Mucosa of gallbladder (tissue), 1 donor: ENCODE data around the gene GPC6. TPM values are rescaled to one million over a fixed set of nuclear protein-coding genes. Genes with fewer than 3 reads are reported as not detected.

ENCODE experiments used
- DNase-seq: peaks from one replicate; pipeline ENCODE4 v3.0.0-alpha.2; 2020; ENCODE audit warnings: low spot score
- total RNA-seq: library from RNA; stranded (reverse); gene quantifications from one replicate; pipeline ENCODE4 v1.2.1, GENCODE V29; 2021
- donor health status: DM: no; HTN: no; CAD: no.

GPC6 gene
- total RNA-seq, 1 donor from 2014 or later: 24.0 TPM

DNA sequence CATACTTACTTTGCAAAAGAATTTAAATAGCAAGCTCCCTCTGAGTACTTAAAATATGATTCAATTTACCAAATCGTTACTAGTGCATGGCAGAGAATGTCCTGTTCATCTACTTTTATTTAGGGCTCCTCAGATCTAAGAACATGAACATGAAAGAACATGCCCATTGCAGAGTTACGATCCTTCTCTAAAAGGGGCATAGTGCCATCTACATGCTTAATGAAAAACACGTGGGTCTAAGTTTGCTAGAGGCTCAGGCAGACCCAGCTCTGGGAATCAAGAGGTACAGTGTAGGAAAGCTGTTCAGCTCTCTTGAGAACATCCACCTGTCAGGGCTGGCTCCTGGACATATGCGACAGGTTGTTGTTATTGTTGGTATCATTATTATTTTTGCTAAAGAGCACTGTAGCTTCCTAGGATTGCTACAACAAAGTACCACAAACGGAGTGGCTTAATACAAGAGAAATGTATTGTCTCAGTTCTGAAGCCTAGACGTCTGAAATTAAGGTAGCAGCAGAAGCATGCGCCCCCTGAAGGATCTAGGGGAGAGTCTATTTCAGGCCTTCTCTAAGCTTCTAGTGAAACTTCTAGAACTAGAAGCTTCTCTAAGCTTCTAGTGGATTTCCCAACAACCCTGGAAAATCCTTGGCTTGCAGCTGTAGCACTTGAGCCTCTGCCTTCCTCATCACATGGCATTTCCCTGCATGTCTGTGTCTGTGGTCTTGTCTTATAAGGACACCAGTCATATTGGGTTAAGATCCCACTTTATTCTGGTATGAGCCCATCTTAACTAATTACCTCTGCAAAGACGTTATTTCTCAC, 1119.0 kb downstream of the GPC6 start:
- no peak for DNase-seq

DNA sequence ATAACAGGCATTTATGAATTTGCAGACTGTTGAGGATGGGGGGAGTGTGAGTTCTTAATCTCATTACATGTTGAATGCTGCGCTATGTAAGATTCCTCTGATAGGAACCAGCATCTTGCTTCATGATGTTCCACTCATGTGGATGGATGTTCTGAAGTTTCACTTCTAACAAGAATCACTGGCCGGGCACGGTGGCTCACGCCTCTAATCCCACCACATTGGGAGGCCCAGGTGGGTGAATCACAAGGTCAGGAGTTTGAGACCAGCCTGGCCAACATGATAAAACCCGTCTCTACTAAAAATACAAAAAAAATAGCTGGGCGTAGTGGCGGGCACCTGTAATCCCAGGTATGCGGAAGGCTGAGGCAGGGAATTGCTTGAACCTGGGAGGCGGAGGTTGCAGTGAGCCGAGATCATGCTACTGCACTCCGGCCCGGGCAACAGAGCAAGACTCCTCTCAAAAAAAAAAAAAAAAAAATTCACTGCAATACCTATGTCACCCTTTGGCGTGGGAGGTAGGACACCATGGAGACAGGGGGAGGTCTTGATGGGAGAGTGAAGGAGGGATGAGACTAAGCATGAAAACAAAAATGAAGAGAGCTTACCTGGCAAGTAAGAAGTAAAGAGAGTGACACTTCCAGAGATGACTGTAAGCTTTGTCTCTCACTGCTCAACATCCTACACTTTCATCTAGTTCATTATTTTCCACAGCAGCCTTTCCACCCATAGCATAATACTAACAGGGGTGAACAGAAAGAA, 1119.8 kb downstream of the GPC6 start:
- no peak for DNase-seq

DNA sequence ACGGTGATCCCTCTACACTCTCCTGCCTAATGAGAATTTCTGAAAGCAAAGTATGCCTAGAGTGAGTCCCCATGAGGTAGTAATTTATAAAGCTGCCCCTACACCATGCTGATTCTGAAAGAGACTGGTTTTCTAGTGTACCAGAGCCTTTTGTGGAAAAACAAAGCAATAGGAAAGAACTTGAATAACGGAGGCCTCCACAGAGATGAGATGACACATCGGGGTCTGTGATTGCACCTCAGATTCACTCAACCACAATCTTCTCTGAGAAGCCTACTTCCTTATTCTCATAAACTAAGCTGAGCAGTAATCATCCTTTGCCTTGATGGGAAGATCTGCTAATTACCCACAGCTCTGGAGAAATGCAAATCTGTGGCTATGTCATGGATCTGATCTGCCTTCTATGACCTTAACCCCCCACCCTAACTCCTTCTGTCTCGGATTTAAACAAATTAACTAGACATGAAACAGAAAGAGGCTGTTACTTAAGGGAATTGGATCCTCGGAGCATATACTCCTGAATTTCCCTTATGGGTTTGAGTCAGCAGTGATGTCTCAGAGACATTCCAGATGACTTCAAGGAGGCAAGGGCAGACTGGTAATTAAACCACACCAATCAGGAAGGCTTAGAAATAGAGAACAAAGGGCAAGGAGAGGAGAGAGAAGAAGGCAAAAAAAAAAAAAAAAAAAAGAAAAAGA, 1124.8 kb downstream of the GPC6 start:
- no peak for DNase-seq

DNA sequence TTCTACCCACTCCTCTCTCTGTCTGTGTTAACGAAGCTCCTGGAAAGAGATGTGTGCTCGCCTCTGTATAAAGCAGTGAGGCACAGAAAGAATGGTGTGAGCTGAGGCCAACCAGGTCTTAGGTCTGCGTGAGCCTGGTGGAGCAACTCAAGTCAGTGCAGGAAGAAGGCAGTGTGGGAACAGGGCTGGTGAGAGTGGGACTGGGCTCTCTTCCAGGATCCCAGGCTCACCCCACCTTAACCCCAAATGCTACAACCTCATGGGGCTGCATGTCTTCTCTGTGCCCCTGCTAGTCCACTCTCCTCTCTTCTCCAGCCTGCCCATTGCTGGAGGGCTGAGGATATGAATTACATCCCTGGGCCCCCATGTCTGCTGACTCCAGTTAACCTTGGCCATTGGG, 1125.5 kb downstream of the GPC6 start:
- DNase-seq: no peak

DNA sequence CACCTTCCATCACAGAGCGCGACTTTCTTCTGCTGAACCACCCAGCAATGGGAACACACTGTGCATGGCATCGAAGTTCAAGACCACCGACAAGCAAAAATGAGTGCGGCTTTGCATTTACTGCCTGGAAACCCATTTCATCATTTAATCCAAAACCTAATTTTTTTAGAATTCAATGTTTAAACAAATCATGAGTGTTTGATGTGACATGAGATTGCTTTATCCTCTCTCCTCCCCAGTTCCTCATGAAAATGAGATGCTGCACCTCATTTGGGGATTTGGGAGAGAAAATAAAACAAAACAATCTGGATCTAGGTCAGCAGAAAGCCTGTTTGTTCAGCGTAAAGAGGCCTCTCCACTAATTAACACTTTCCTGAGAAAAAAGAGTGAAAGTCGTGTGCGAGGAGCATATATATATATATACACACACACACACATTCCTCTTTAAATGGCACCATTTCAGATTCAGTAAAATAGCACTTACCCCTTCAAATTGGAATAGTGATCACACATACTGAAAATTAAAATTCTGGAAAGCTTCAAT, 1126.6 kb downstream of the GPC6 start:
- no peak for DNase-seq

DNA sequence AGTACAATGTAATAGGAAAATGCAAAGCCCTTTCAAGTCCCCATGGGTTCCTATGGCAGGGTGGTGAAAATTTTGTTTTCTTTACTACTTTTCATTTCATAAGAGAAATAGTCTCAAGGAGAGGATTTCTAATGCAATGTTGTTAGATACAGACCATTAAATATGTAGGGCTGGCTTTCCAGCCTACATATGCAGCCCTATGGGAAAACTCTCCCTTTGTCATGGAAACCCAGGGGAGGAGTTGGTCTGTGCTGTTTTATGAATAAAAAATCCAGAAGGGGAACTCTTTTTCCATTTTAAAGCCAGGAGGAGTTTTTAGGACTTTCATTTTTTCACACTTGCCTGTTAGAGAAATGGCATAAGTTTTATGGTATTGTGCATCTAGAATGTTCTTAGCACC, 1133.3 kb downstream of the GPC6 start:
- DNase-seq: no peak

DNA sequence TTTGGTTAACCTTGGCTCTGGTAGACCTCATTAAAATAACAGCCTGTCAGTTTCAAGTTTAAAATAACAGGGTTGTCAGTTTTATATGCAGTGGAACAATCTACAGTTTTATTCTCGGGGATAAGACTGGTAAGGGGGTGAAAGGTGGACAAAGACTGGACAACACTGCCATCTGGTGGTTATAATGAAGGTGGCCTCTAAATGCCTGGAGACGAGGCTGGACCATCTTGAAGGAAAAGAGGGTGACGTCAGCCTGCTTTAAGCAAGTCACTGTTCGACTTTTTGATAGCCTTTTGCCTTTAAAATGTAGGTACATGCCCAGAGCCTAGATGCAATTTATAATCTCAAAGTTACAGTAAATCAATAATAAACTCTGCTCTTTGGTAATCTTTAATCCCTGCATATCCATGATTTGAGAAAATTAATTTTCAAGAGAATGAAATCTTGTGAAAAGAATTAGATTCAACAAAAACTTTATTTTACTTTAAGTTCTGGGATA, 1135.9 kb downstream of the GPC6 start:
- peak; percentile 86 for DNase-seq

DNA sequence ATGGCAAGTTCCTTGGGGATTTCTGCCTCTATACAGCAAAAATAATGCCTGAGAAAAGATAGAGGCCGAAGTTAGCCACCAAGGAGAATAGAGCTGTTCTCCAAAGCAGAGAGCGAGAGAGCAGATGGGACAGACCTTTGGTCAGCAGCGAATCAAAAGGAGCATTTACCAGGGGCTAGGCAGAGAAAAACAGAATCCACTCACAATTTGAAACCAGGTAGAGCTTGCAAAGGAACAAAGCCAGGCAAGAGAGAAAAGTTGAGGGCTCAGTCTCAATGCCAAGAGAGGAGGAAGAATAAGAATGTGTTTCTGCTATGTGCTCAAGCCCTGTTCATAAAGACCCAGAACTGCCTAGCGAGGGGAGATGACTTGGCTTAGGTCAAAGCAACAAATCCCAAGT, 1140.1 kb downstream of the GPC6 start:
- DNase-seq: no peak

DNA sequence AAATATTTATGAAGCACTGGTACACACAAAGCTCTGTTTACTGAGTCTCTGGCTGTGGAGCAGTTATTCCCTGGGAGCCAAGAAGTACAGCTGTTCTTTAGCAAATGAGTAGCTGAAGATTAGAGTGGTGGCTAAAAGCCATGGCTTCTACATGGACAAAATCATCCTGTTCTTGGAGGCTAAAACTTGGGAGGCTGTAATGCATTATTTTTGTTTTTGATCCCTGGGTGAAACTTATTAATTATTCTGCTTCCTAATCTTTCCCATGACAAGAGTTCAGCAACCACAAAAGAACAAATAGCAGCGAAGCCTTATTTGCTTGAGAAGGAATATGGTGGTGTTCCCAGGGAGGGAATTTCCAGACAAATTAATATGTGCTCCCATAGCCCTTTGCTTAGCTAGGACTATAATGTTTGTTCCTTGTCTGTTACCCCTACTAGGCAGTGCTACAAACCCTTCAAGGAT, 1143.4 kb downstream of the GPC6 start:
- DNase-seq: peak; percentile 42

DNA sequence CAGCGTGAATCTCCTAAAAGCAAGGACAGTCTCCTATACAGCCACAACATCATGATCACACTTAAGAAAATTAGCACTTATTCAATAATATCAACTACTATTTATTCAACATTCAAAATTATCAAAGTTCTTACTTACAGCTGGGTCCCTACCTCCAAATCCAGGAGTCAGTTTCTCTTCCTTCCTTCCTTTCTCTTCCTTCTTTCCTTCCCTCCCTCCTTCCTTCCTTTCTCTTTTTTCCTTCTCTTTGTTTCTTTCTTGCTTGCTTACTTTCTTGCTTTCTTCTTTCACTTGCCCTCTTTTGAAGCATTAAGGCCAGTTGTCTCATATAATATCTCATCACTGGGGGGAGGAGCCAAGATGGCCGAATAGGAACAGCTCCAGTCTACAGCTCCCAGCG, 1145.2 kb downstream of the GPC6 start:
- no peak for DNase-seq

DNA sequence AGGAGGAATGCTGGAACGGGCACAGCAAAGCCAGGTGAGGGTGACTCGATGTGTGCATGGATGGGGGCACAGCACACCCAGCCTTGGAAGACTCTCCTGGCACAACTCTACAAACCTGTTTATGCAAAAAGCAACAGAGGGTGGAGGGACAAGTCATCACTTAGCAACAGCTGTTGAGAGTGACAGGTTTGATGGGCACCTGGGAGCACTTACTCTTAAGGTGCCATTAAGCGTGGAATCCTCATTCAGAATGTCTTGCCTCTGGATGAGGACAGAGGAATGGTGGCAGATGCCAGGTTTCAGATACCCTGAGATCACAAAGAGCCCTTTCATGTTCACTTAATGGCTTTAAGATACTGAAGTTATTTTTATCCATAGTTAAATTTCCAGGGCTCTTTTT, 1155.9 kb downstream of the GPC6 start:
- DNase-seq: no peak

DNA sequence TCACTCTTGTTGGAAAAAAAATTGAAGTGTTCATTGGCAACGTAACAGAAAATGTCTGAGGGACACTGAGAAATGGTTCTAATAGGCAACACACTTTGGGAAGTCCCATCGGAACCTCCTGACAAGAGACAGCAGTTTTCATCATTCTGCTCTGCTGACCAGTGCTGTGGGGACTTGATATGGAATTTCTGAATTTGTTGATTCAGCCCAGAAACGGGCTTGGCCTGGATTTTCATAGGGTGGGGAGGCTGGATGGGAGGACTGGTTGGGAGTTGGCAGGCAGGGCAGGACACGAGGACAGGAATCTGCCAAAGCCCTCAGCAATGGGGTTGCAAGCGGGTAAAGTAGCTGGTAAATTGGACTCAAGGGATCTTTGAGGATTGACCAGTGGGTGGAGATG, 1156.4 kb downstream of the GPC6 start:
- no peak for DNase-seq

DNA sequence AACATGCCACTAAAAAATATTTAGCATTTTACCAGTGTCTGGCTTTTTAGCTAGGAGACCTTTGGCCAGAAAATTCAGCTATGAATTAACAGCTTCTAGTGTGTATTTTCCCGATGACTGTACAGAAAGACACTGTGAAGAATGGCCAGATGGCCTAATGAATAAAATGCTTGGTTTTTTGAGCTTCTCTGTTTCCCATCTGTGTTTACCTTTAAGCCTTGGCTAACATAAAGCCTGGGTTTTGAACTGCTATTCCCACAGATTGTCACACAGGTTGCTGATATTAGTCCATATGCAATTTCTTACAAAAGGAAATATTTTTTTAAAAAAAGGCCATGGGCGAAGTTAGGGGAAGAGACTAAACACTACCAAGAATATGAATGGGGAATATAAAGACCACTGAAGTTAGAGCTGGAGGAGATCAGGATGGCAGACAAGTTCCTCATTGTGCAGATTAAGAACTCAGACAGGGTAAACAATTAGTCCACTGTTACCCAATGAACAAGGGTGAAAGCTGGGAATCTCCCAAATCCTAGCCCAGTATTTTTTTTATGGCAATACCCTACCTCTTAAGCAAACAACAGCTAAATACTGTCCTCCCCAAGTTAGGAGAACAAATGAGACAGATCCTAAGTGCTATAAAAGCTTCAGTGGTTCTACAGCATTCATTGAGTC, 1157.8 kb downstream of the GPC6 start:
- DNase-seq: no peak

DNA sequence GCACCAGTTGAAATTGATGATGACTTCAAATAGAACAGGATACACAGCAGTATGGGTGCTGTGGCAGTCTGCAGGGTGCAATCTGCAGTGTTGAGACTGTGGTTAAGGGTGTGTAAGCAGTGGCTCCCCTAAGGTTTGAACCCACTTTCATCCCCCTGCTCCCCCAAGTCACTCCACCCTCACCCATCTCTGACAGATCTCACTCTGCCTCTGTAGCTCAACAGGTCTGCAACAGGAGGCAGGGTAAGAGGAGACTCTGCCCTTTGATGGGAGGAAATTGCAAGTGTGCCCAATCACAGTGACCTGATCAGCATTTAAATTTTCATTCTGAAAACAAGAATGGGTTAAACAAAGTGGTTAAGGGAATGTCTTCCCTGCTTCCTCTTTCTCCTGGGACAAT, 1160.4 kb downstream of the GPC6 start:
- no peak for DNase-seq

DNA sequence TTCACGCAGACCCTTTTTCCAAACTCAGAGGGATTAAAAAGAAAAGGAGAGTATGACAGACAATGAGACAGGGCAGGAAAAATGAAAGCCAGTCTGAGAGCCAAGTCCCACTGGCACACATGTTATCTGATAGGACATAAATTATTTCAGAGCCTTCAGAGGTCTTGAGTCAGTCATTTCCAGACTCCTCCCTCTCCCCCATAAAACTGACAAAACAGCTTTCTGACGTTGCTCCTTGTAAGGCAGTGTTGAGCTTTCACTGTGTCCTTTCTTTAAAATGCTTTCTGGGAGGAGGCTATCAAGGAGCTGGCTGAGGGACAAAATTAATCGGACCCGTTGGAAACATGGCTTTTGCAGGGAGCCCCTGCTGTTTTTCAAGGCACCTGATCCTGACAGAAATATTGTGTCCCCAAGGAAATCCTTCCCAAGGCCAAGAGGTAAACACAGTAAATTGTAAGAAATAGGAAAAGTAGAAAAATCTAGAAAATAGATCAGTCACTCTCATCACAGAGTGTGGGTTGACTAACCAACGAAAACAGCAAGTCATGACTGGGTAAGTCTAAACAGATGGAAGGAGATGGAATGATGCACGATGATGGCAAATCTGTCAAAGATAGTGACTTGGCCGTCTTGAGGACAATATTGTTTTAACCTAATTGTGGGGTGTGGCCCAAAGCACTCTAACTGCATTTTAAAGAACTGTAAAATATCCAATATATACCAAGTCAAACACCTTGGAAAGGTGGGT, 1163.2 kb downstream of the GPC6 start:
- DNase-seq: no peak

DNA sequence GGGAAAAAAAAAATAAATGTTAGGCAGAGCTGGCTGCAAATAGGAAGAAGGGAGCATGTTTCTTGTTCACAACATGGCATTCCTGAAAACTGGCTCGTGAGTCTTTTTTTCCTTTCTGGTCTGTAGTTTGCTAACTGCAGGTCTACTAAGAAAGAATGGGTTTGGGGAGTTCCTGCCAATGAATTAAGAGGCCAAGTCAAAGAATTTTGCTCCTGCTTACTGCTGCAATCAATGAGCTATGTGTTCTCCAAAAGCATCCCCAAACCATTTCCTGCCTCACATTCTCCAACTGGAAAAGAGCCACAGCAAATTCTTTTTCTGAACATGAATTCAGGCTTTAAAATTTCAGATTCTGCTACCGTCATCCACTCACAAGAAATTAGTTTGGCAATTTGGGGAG, 1164.3 kb downstream of the GPC6 start:
- no peak for DNase-seq

DNA sequence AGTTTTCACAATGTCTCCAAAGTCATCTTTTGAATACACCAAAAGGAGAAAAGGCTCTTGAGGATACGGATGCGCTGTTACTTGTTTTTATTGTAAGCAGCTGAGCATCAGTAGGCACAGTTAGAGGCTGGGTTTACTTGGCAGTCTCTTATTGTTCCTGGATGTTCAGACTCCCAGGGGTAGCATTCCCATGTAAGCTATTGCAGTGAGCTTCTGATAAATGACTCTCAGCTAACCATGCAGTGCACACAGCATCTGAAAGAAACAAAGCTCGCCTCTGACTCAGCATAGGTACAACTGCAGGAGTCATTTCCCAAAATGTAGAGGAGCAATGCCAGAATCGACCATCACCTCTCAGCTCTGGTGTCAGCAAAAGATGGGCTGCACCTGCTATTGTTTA, 1168.1 kb downstream of the GPC6 start:
- no peak for DNase-seq

DNA sequence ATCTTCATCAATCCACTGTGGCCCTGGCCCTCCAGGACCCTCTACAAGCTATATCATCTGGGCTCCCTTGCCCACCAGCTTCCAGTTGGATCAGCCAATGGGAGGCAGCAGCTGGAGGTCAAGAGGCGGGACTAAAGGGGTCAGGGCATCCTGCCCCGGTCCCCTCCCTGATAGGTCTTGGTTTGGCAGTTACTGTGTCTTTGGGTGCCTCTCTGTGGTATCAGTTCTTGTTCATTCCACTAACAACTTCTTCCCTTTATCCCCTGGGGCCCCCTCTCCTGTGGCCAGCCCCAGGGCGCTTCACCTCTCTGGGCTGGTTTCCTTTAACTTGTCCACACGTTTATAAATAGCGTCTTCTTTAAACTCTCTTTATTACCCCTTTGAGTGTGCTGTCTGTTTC, 1169.3 kb downstream of the GPC6 start:
- DNase-seq: no peak

DNA sequence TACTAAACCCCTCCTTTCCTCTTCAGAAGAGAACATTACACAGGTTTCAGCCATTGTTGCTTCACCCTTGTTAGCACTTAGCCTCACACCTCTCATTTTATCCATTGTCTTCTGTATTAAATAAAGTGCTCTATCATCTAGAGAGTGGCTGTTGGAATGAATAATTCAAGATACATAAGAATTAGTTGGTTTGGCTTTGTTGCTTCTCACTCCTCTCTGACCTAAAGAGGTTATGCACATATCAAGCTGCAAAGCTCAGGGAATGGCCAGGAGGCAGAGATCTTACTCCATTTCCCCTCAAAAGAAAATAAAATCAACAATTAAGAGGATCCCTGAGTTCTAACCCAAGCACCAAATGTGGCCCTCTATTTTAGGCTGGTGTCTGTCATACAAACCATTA, 1173.2 kb downstream of the GPC6 start:
- DNase-seq: no peak

DNA sequence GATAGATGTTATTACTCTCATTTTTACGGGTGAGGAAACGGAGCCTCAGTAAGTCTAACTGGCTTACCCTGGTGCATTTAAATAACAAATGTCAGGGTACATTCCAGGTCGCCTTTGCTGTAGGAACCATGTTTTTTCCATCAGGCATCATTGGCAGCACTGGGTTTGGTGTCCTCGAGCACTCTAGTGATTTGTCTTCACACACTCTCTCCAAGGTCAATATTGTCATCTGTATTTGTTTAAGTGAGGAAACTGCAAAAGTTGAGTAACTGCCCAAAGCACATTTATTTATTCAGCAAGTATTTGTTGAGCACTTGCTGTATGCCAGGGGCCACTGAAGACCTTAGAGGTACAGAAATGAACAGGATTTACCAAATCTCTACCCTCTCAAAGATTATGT, 1174.3 kb downstream of the GPC6 start:
- no peak for DNase-seq
